Measurements from ENCODE around the gene CYP27B1. TPM values are rescaled to one million over a fixed set of nuclear protein-coding genes. Genes with fewer than 3 reads are reported as not detected.
A peak's percentile ranks its signal among the peaks of the same experiment; 100 is the strongest.

Gene CYP27B1
- total RNA-seq, 1 donor from 2014 or later = 2.0 TPM

DNA sequence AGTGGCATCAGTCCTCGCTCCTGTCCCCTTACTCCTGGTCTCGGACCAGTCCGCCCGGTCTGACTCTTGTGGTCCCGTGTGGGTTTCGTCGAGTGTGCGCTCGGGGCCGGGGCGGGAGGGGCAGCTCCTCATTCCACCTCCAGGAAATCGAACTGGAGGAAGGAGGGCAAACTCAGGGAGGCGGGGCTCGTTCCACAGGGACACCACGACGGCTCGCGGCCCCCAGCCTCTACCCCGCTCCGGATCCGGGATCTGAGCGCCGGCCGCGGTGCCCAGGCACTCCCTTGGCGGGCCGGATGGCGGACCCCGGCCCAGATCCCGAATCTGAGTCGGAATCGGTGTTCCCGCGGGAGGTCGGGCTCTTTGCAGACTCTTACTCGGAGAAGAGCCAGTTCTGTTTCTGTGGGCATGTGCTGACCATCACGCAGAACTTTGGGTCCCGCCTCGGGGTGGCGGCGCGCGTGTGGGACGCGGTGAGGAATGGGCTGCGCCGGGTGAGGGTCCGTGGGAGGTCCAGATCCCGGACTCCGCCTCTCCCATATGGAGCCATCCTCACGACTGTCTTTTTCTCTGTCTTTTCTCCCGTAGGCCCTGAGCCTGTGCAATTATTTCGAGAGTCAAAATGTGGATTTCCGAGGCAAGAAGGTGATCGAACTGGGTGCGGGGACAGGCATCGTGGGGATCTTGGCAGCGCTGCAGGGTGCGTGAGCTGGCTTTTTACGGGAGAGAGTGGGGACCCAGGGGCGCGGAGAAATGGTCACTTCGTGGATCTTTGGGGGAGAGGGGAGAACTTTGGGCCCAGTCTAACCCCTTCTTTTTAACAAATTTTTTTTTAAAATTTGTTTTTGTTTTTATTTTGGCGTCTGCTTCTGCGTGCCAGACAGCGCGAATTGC lies 5.8 kb upstream of the CYP27B1 start, which contains the start of gene EEF1AKMT3:
Gene EEF1AKMT3, plus strand, starts transcription at position 186 of the 894 bp plus-strand sequence. Its CDS starts 111 bp downstream, at position 297.
- peaks cover 24% of the 10 kb centered on the region for H3K36me3 ChIP-seq
- no peaks in the 10 kb centered on the region for H3K9me3 ChIP-seq
- H3K4me1 ChIP-seq = peaks cover 18% of the 10 kb centered on the region
- peak within 1 kb of the TSS; percentile 78 for H3K4me3 ChIP-seq
- H3K27me3 ChIP-seq = no peaks in the 10 kb centered on the region
- ATAC-seq = peak; percentile 67
- TF ChIP-seq CTCF (IDR thresholded peaks at IDR 0.05) = no peak
- intact Hi-C loops (cut with DNase I) = no loop called here
- DNase-seq = peak; percentile 85
- peak within 1 kb of the TSS; percentile 92 for H3K27ac ChIP-seq

DNA sequence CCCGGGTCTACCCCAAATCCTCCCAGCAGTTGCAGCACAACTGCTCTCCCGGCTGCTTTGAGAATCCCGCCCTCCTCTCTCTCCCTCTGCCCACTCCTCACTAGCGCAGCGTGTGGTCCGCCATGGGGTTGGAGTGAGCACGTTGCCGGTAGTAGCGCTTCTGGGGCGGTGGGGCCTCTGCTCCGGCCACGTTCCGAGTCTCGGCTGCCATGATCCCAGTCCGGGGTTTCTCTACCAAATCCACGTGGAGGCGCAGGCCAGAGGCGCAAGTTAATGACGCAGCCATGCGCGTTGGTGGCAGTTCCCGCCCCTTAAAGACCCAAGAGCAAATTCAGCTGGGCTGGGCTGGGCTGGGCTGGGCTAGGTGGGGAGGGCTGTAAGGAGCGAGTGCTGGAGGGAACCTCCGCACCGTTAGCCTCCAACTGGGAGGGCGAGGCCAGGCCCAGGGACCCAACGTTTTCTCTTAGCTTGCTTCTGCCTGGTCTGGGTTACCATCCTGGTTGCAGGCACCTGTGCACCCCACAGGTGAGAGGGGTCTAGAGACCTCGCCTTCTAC lies 5.1 kb upstream of the CYP27B1 start, which contains the start of gene METTL1:
Gene METTL1, minus strand, starts transcription at position 233 of the 556 bp plus-strand sequence. Its CDS starts 22 bp downstream, at position 211.
- DNase-seq = peak; percentile 97
- Histone ChIP-seq H3K27me3 (peaks cover 2% of the 10 kb centered on the region), H3K27ac (peak within 1 kb of the TSS; percentile 92), H3K4me1 (peaks cover 19% of the 10 kb centered on the region), H3K4me3 (peak within 1 kb of the TSS; percentile 78), H3K9me3 (no peaks in the 10 kb centered on the region), H3K36me3 (peaks cover 24% of the 10 kb centered on the region)
- intact Hi-C loops (cut with DNase I) = no loop called here
- peak; percentile 95 for ATAC-seq
- TF ChIP-seq CTCF (IDR thresholded peaks at IDR 0.05) = no peak

- H3K27ac ChIP-seq = peak overlapping the region; percentile 92
- intact Hi-C loops (cut with DNase I) = no loop called here
- peaks cover 24% of the 10 kb centered on the region for H3K36me3 ChIP-seq
- H3K4me3 ChIP-seq = peak overlapping the region; percentile 78
- TF ChIP-seq CTCF (IDR thresholded peaks at IDR 0.05) = no peak
- H3K27me3 ChIP-seq = peaks cover 6% of the 10 kb centered on the region
- DNase-seq (peak; percentile 93), ATAC-seq (peak; percentile 78)
- H3K4me1 ChIP-seq = peaks cover 25% of the 10 kb centered on the region
- no peaks in the 10 kb centered on the region for H3K9me3 ChIP-seq
Measured at GRCh38 chr12:57771236-57771872, 4.5 kb upstream of the CYP27B1 start.

- ATAC-seq = no peak
- H3K4me1 ChIP-seq = peaks cover 31% of the 10 kb centered on the region
- H3K9me3 ChIP-seq = no peaks in the 10 kb centered on the region
- TF ChIP-seq CTCF (IDR thresholded peaks at IDR 0.05) = no peak
- no peak overlapping the region for H3K4me3 ChIP-seq
- intact Hi-C loops (cut with DNase I) = no loop called here
- H3K36me3 ChIP-seq = peaks cover 24% of the 10 kb centered on the region
- H3K27me3 ChIP-seq = peaks cover 10% of the 10 kb centered on the region
- DNase-seq = no peak
- H3K27ac ChIP-seq = no peak overlapping the region
Measured at GRCh38 chr12:57770734-57771133, 3.9 kb upstream of the CYP27B1 start.

DNA sequence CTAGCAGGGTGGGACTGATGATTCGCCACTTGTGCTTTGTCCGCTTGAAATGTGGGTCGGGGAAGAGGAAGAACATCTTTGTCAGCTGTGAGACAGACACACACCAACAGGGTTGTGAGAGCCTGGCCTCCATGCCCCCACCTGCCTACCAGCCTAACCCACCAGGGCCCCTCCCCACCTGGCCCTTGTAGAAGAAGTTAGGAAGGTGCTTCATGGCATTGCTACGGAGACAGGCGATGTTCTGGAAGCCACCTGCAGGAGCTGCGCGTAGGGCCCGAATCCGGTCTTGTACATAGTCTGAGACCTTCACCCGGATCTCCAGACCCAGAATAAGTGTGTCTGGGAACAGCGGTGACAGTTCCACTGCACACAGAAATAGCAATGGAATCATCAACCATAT lies 2.7 kb upstream of the CYP27B1 start:
- peaks cover 21% of the 10 kb centered on the region for H3K27me3 ChIP-seq
- intact Hi-C loops (cut with DNase I) = no loop called here
- no peak overlapping the region for H3K27ac ChIP-seq
- ATAC-seq = no peak
- DNase-seq = no peak
- peaks cover 43% of the 10 kb centered on the region for H3K4me1 ChIP-seq
- no peak for TF ChIP-seq CTCF (IDR thresholded peaks at IDR 0.05)
- peaks cover 24% of the 10 kb centered on the region for H3K36me3 ChIP-seq
- no peak overlapping the region for H3K4me3 ChIP-seq
- no peaks in the 10 kb centered on the region for H3K9me3 ChIP-seq

Measured in upper lobe of right lung (tissue), 1 donor.